HepG2 (cell line): ENCODE measurements around the gene PCGF2. TPM values are rescaled to one million over a fixed set of nuclear protein-coding genes. Genes with fewer than 3 reads are reported as not detected.

Source experiments
- BRCA1 ChIP-seq: sonication (generic); formaldehyde crosslinking; IDR thresholded peaks from 2 replicates; pipeline ENCODE4 v1.4.0; 2020; ENCODE audit warnings: missing genetic modification reagents
- CENPT ChIP-seq: sonication (generic); formaldehyde crosslinking; IDR thresholded peaks from 2 replicates; pipeline ENCODE4 v1.8.0; 2022; ENCODE audit warnings: low read depth, mild to moderate bottlenecking, moderate library complexity, missing genetic modification reagents
- FOSL2 ChIP-seq: sonication (generic); formaldehyde crosslinking; IDR thresholded peaks from 2 replicates; pipeline ENCODE4 v1.4.0; 2020; ENCODE audit warnings: missing genetic modification reagents
- GATAD2A ChIP-seq: IDR thresholded peaks from 2 replicates; pipeline ENCODE4 v1.6.1; 2016
- NONO ChIP-seq, 2 experiments: fragments of 450-650 bp in 1 of 2; sonication (generic) in 1 of 2; formaldehyde crosslinking in 1 of 2; IDR thresholded peaks in 1 of 2; conservative IDR thresholded peaks in 1 of 2; 2 replicates each; pipeline versions ENCODE4 v1.6.1 to v1.8.0; 2017 to 2022; ENCODE audit warnings: mild to moderate bottlenecking in 1 of 2, missing genetic modification reagents in 1 of 2, moderate library complexity in 1 of 2
- NR2F6 ChIP-seq, 2 experiments: IDR thresholded peaks; 2 replicates each; pipeline ENCODE4 v1.6.1; 2016; ENCODE audit warnings: antibody characterized with exemption in 1 of 2, mild to moderate bottlenecking in 1 of 2
- SNAPC5 ChIP-seq: sonication (generic); formaldehyde crosslinking; IDR thresholded peaks from 2 replicates; pipeline ENCODE4 v1.8.1; 2023; ENCODE audit warnings: mild to moderate bottlenecking, missing genetic modification reagents, borderline replicate concordance
- SP140L ChIP-seq: sonication (generic); formaldehyde crosslinking; IDR thresholded peaks from 2 replicates; pipeline ENCODE4 v1.4.0; 2020; ENCODE audit warnings: missing genetic modification reagents, borderline replicate concordance
- TP53 ChIP-seq: sonication (generic); formaldehyde crosslinking; conservative IDR thresholded peaks from 2 replicates; pipeline ENCODE4 v1.4.0; 2020; ENCODE audit warnings: missing genetic modification reagents
- ZNF138 ChIP-seq: sonication (generic); formaldehyde crosslinking; IDR thresholded peaks from 2 replicates; pipeline ENCODE4 v1.5.0; 2020; ENCODE audit warnings: mild to moderate bottlenecking, low read depth, missing genetic modification reagents
- ZNF407 ChIP-seq: sonication (generic); formaldehyde crosslinking; IDR thresholded peaks from one replicate; pipeline ENCODE4 v1.5.1; 2020; ENCODE audit warnings: mild to moderate bottlenecking, missing genetic modification reagents; ENCODE audit errors: not compliant biosample characterization
- ZNF687 ChIP-seq: sonication (generic); formaldehyde crosslinking; IDR thresholded peaks from 2 replicates; pipeline ENCODE4 v1.5.1; 2020; ENCODE audit warnings: mild to moderate bottlenecking, missing genetic modification reagents, moderate library complexity
- ZNF766 ChIP-seq: sonication (generic); formaldehyde crosslinking; IDR thresholded peaks from 2 replicates; pipeline ENCODE4 v1.5.0; 2020; ENCODE audit warnings: missing genetic modification reagents, borderline replicate concordance
- ZSCAN22 ChIP-seq: sonication (generic); formaldehyde crosslinking; IDR thresholded peaks from 2 replicates; pipeline ENCODE4 v1.4.0; 2020; ENCODE audit warnings: mild to moderate bottlenecking, missing genetic modification reagents
- polyA plus RNA-seq, 8 experiments: library from polyadenylated mRNA; depleted of rRNA in 3 of 8; stranded (reverse) in 7 of 8; unstranded in 1 of 8; fragments of >200 nt; fragmentation: Illumina TruSeq in 4 of 8; extraction: Trizol in 4 of 8; gene quantifications; 2 replicates each; pipeline versions ENCODE4 v1.2.1 to v1.2.3, GENCODE V29; 2011 to 2016; ENCODE audit warnings: low read depth in 4 of 8, missing spikeins in 1 of 8, mixed read lengths in 1 of 8; ENCODE audit not compliant: insufficient read depth in 1 of 8
- total RNA-seq, 5 experiments: library from RNA; depleted of rRNA; stranded (reverse); fragments of >200 nt; fragmentation: Illumina TruSeq; extraction: Trizol; gene quantifications; 2 replicates each; pipeline ENCODE4 v1.2.3, GENCODE V29; 2016; ENCODE audit warnings: low read depth in 1 of 5
- TF ChIP-seq, protein P1 (sequence below): sonication (generic); formaldehyde crosslinking; IDR thresholded peaks from 2 replicates; pipeline ENCODE4 v1.8.1; 2023; ENCODE audit warnings: mild to moderate bottlenecking, inconsistent platforms, moderate library complexity, missing genetic modification reagents, borderline replicate concordance

The PCGF2 gene
- total and polyA plus RNA-seq, 2 of the 13 experiments (the other 11 are each of a cell fraction or from before 2014, with no cell fraction given) = 11.6 to 29.4 TPM

- TF ChIP-seq BRCA1 (CRISPR knock-in tag) = 0 out of 2 replicates have a peak, but pooled peaks have one; percentile 21
- TF ChIP-seq ZNF138 (CRISPR knock-in tag) = no peak
- peak; percentile 69; the same call in 1 of the 2 replicates for TF ChIP-seq ZNF687 (CRISPR knock-in tag)
- TF ChIP-seq ZNF766 (CRISPR knock-in tag) = no peak; the same call in none of the 2 replicates
- TF ChIP-seq ZNF407 (CRISPR knock-in tag) = no peak
- no peak for TF ChIP-seq CENPT (CRISPR knock-in tag)
- 0 out of 2 replicates have a peak, but pooled peaks have one; percentile 65 for TF ChIP-seq ZSCAN22 (CRISPR knock-in tag)
- peak; percentile 57 for TF ChIP-seq FOSL2 (CRISPR knock-in tag)
- TF ChIP-seq TP53 (CRISPR knock-in tag) = no peak
- peak; percentile 77 for TF ChIP-seq GATAD2A (CRISPR knock-in tag)
- TF ChIP-seq, protein P1, sequence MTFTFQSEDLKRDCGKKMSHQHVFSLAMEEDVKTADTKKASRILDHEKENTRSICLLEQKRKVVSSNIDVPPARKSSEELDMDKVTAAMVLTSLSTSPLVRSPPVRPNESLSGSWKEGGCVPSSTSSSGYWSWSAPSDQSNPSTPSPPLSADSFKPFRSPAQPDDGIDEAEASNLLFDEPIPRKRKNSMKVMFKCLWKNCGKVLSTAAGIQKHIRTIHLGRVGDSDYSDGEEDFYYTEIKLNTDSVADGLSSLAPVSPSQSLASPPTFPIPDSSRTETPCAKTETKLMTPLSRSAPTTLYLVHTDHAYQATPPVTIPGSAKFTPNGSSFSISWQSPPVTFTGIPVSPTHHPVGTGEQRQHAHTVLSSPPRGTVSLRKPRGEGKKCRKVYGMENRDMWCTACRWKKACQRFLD (CRISPR knock-in tag) = 0 out of 2 replicates have a peak, but pooled peaks have one; percentile 47
- no peak for TF ChIP-seq NONO (IDR thresholded peaks at IDR 0.05)
- TF ChIP-seq NONO (CRISPR knock-in tag; conservative IDR thresholded peaks at IDR 0.05) = peak; percentile 96
- peak; percentile 49; the same call in 1 of the 2 replicates for TF ChIP-seq SNAPC5
- TF ChIP-seq NR2F6 (IDR thresholded peaks at IDR 0.05) = no peak
- peak; percentile 62; the same call in 1 of the 2 replicates for TF ChIP-seq NR2F6 (CRISPR knock-in tag; IDR thresholded peaks at IDR 0.05)
- TF ChIP-seq SP140L (CRISPR knock-in tag) = peak; percentile 85
Observed at GRCh38 chr17:38751808-38752307, 3.7 kb upstream of the PCGF2 start (continued).
